T-cell (primary cell): Measurements from ENCODE around the gene CLCN2. TPM values are rescaled to one million over a fixed set of nuclear protein-coding genes. Genes with fewer than 3 reads are reported as not detected.
A peak's percentile ranks its signal among the peaks of the same experiment; 100 is the strongest.

Experiments used
- ATAC-seq, 4 experiments: fragments of 200-7000 bp in 3 of 4; fragments of 150-1000 bp in 1 of 4; cut with Tn5 transposase; replicated peaks in 1 of 4; 1 replicate in 3 of 4; 2 replicates in 1 of 4; pipeline ENCODE4 v1.10.0; 2021; ENCODE audit warnings: moderate library complexity in 3 of 4, mild to moderate bottlenecking in 2 of 4, moderate number of reproducible peaks in 1 of 4
- CTCF ChIA-PET, 2 donors: fragments of 300-600 bp; sonication (Branson Sonifier 250); formaldehyde crosslinking; loops; one replicate each; lab custom pipeline; 2022; ENCODE audit warnings: antibody characterized with exemption in 2 of 2; lab: Charles Lee
- POLR2A ChIA-PET, 2 donors: fragments of 300-600 bp; sonication (Branson Sonifier 250); formaldehyde crosslinking; loops; one replicate each; lab custom pipeline; 2022; ENCODE audit warnings: antibody characterized with exemption in 2 of 2; lab: Charles Lee
- DNase-seq, 35 experiments: peaks; one replicate each; pipeline versions ENCODE4 v3.0.0 to v3.0.0-alpha.2; 2013 to 2023
- H3K27ac ChIP-seq: one replicate; pipeline ENCODE4 v1.5.1; 2013; ENCODE audit warnings: low read length
- H3K27me3 ChIP-seq, 2 experiments: replicated peaks in 1 of 2; 1 replicate in 1 of 2; 2 replicates in 1 of 2; pipeline versions ENCODE4 v1.6.1 to v1.7.0; 2013; ENCODE audit warnings: low read length in 1 of 2, mixed read lengths in 1 of 2; ENCODE audit not compliant: control insufficient read depth in 2 of 2, insufficient read depth in 2 of 2; ENCODE audit errors: extremely low read depth in 1 of 2
- H3K36me3 ChIP-seq, 2 donors: 1 replicate in 1 of 2; 2 replicates in 1 of 2; pipeline versions ENCODE4 v1.6.1 to v1.7.0; 2013; ENCODE audit warnings: low read length in 1 of 2; ENCODE audit not compliant: control insufficient read depth in 2 of 2, insufficient read depth in 1 of 2; ENCODE audit errors: extremely low read depth in 1 of 2
- H3K4me1 ChIP-seq, 2 experiments: 1 replicate in 1 of 2; 2 replicates in 1 of 2; pipeline versions ENCODE4 v1.6.1 to v1.7.0; 2013; ENCODE audit warnings: low read length in 2 of 2, mixed read lengths in 1 of 2; ENCODE audit not compliant: insufficient read depth in 2 of 2, control insufficient read depth in 1 of 2; ENCODE audit errors: extremely low read depth in 1 of 2
- H3K4me3 ChIP-seq, 2 donors: 1 replicate in 1 of 2; 2 replicates in 1 of 2; pipeline versions ENCODE4 v1.5.1 to v1.7.0; 2013; ENCODE audit warnings: mild to moderate bottlenecking in 2 of 2, low read length in 1 of 2, moderate library complexity in 1 of 2; ENCODE audit not compliant: control insufficient read depth in 1 of 2; ENCODE audit errors: extremely low read depth in 1 of 2
- H3K9me3 ChIP-seq: 2 replicates; pipeline ENCODE4 v1.7.0; 2013
- H3K27ac Mint-ChIP-seq, 2 donors: one replicate each; pipeline ENCODE4 v1.8.0; 2020 to 2021; ENCODE audit warnings: mild to moderate bottlenecking in 2 of 2, mixed read lengths in 2 of 2
- H3K27me3 Mint-ChIP-seq, 2 donors: one replicate each; pipeline ENCODE4 v1.8.0; 2021 to 2022; ENCODE audit warnings: mixed read lengths in 2 of 2
- H3K36me3 Mint-ChIP-seq: one replicate; pipeline ENCODE4 v1.8.0; 2021; ENCODE audit warnings: mixed read lengths
- H3K4me1 Mint-ChIP-seq, 3 donors: one replicate each; pipeline ENCODE4 v1.8.0; 2020 to 2022; ENCODE audit warnings: mixed read lengths in 3 of 3, mild to moderate bottlenecking in 1 of 3
- H3K4me3 Mint-ChIP-seq, 3 donors: one replicate each; pipeline ENCODE4 v1.8.0; 2020 to 2022; ENCODE audit warnings: mild to moderate bottlenecking in 3 of 3, mixed read lengths in 3 of 3, moderate library complexity in 3 of 3
- H3K9me3 Mint-ChIP-seq, 3 donors: one replicate each; pipeline ENCODE4 v1.8.0; 2020 to 2022; ENCODE audit warnings: mixed read lengths in 3 of 3
- WGBS: methylation state at CpG from one replicate; pipeline ENCODE4 v1.1.5; 2013; ENCODE audit warnings: missing lambda C conversion rate; ENCODE audit not compliant: insufficient coverage; 5-methylcytosine and 5-hydroxymethylcytosine counted together
- total RNA-seq, 35 experiments: library from RNA in 6 of 35; stranded (reverse) in 6 of 35; fragments of 120-200 nt in 1 of 35; gene quantifications; one replicate each; pipeline versions ENCODE4 v1.2.1 to v1.2.4 and lab custom pipeline; 2013 to 2026

The CLCN2 gene
- total RNA-seq, 5 donors from 2014 or later (not counting 1 experiment from before 2014, with no cell fraction given): 3.2 to 5.9 (median 4.6) TPM

DNA sequence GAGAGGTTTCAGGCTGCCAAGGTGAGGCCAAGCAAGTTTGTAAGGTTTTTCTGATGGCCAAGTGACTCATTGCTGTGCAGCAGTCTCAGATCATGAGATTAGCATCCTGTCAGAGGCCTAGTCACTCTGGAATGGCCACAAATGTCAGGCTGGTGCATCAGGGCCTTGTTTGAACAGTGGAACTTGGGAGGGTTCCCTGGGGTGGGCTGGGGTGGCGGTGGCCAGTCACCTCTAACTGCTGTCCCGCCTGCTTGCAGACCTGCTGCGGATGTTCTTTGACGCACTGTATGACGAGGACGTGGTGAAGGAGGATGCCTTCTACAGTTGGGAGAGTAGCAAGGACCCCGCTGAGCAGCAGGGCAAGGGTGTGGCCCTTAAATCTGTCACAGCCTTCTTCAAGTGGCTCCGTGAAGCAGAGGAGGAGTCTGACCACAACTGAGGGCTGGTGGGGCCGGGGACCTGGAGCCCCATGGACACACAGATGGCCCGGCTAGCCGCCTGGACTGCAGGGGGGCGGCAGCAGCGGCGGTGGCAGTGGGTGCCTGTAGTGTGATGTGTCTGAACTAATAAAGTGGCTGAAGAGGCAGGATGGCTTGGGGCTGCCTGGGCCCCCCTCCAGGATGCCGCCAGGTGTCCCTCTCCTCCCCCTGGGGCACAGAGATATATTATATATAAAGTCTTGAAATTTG lies 26.8 kb downstream of the CLCN2 start:
- Histone ChIP-seq H3K4me3 (no peak overlapping the region), H3K4me1 (peaks cover 6 to 36% of the 10 kb centered on the region in 2 experiments), H3K9me3 (no peaks in the 10 kb centered on the region), H3K27ac (peak overlapping the region; percentile 98), H3K27me3 (peaks cover 0 to 8% of the 10 kb centered on the region in 2 experiments), H3K36me3 (peaks cover 14 to 50% of the 10 kb centered on the region in 2 donors)
- peak in 9 of 35 experiments; percentile 12 to 45 (median 24) for DNase-seq
- peak in 3 of 4 experiments; percentile 43 to 52 (median 44) for ATAC-seq
- H3K9me3 Mint-ChIP-seq: no peaks in the 10 kb centered on the region
- H3K36me3 Mint-ChIP-seq: peaks cover 27% of the 10 kb centered on the region
- CTCF ChIA-PET: no interaction called here
- peak overlapping the region; percentile 44 to 76 for H3K27ac Mint-ChIP-seq
- peak overlapping the region; percentile 17 to 87 (median 49) for H3K4me3 Mint-ChIP-seq
- POLR2A ChIA-PET: no interaction called here
- peaks cover 46 to 53% (median 47%) of the 10 kb centered on the region in 3 donors for H3K4me1 Mint-ChIP-seq
- no peaks in the 10 kb centered on the region for H3K27me3 Mint-ChIP-seq
- 88% methylated on average over 12 of the region's 15 CpGs for WGBS

DNA sequence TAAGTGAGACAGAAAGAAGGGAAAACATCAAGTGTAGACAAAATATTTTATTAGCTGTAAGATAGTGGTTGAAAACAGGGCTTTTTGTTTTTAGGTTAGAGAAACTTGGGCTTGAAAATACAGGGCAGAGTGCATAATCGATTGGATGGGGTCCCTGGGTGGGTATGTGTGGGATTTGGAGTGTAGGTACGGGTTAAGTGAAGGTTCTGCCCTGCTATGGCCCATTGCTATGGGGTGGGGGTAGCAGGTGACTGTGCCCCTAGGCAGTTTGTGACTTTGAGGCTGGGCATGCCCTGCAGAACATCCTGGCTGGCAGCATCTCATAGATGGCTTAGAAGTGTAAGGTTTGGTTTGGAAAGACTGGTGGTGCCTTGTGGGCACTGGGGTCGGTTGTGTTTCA lies 27.7 kb downstream of the CLCN2 start:
- Mint-ChIP-seq H3K4me3 (peak overlapping the region in 1 of 3 donors; percentile 12), H3K27ac (peak overlapping the region; percentile 44 to 76), H3K36me3 (peaks cover 35% of the 10 kb centered on the region), H3K4me1 (peaks cover 44 to 53% (median 45%) of the 10 kb centered on the region in 3 donors), H3K9me3 (no peaks in the 10 kb centered on the region), H3K27me3 (no peaks in the 10 kb centered on the region)
- H3K4me3 ChIP-seq: no peak overlapping the region
- peaks cover 18 to 57% of the 10 kb centered on the region in 2 donors for H3K36me3 ChIP-seq
- H3K4me1 ChIP-seq: peaks cover 6 to 33% of the 10 kb centered on the region in 2 experiments
- no peak for DNase-seq
- ChIA-PET POLR2A (no interaction called here), CTCF (interaction anchor here in 1 of 2 donors (0.6 kb wide), 1 partner anchor 78 kb away, joined by 4 read pairs; no protein-coding TSS in a partner anchor)
- H3K9me3 ChIP-seq: no peaks in the 10 kb centered on the region
- ATAC-seq: no peak
- H3K27ac ChIP-seq: peak overlapping the region; percentile 98
- WGBS: 88% methylated on average over 2 of the region's 3 CpGs
- H3K27me3 ChIP-seq: peaks cover 0 to 6% of the 10 kb centered on the region in 2 experiments

- CTCF ChIA-PET: no interaction called here
- Histone ChIP-seq H3K4me3 (no peak overlapping the region), H3K27me3 (peaks cover 0 to 4% of the 10 kb centered on the region in 2 experiments), H3K4me1 (peaks cover 6 to 30% of the 10 kb centered on the region in 2 experiments), H3K9me3 (no peaks in the 10 kb centered on the region), H3K27ac (peak overlapping the region; percentile 6), H3K36me3 (peaks cover 23 to 62% of the 10 kb centered on the region in 2 donors)
- no peak overlapping the region for H3K4me3 Mint-ChIP-seq
- peaks cover 38% of the 10 kb centered on the region for H3K36me3 Mint-ChIP-seq
- 97% methylated on average over 6 of the region's 6 CpGs for WGBS
- peaks cover 43 to 51% (median 44%) of the 10 kb centered on the region in 3 donors for H3K4me1 Mint-ChIP-seq
- H3K27me3 Mint-ChIP-seq: no peaks in the 10 kb centered on the region
- ATAC-seq (no peak), DNase-seq (no peak)
- peak overlapping the region; percentile 44 to 76 for H3K27ac Mint-ChIP-seq
- POLR2A ChIA-PET: no interaction called here
- H3K9me3 Mint-ChIP-seq: no peaks in the 10 kb centered on the region
Observed at GRCh38 chr3:184333190-184333589, 28.2 kb downstream of the CLCN2 start.

DNA sequence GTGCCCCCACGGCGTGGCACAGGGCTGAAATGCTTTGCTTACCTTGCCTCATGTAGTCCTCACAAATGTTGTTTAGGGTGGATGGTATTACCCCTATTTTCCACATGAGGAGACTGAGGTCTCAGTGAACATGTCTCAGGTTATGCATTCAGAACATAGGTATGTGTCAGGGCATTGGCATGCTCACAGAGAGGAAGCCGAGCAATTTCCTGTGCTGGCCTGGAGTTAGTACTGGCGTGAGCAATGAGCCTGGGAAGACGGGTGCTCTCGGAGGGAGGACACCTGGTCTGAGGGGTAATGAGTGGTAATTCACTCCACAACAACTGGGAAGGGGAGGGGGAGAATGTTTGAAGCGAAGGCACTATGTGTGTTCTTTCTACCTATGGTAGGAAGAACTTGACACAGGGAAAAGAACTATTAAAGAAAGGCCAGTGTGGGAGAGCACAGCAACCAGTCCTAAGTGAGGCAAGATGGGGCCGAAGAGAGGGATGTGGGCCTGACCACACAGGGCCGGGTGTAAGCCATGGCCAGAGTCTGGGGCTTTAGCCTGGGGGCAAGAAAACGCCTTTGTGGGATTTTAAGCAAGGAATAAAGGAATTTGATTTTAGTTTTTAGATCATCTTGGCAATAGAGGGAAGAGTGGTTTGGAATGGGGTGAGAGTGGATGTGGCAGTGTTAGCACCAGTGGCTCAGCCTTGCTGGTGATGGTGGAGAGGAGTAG lies 28.9 kb downstream of the CLCN2 start:
- ChIA-PET CTCF (no interaction called here), POLR2A (no interaction called here)
- peaks cover 29 to 67% of the 10 kb centered on the region in 2 donors for H3K36me3 ChIP-seq
- no peak for ATAC-seq
- H3K9me3 Mint-ChIP-seq: no peaks in the 10 kb centered on the region
- H3K4me1 ChIP-seq: peaks cover 6 to 25% of the 10 kb centered on the region in 2 experiments
- no peaks in the 10 kb centered on the region for H3K27me3 ChIP-seq
- no peak overlapping the region for H3K27ac ChIP-seq
- H3K36me3 Mint-ChIP-seq: peaks cover 44% of the 10 kb centered on the region
- no peak for DNase-seq
- H3K4me3 ChIP-seq: no peak overlapping the region
- H3K27ac Mint-ChIP-seq: peak overlapping the region in 1 of 2 donors; percentile 76
- no peaks in the 10 kb centered on the region for H3K9me3 ChIP-seq
- peaks cover 37 to 44% (median 38%) of the 10 kb centered on the region in 3 donors for H3K4me1 Mint-ChIP-seq
- 91% methylated on average over 6 of the region's 10 CpGs for WGBS
- no peaks in the 10 kb centered on the region for H3K27me3 Mint-ChIP-seq
- H3K4me3 Mint-ChIP-seq: no peak overlapping the region

- Mint-ChIP-seq H3K4me1 (peaks cover 5 to 12% (median 7%) of the 10 kb centered on the region in 3 donors), H3K4me3 (no peak overlapping the region), H3K36me3 (peaks cover 68% of the 10 kb centered on the region), H3K9me3 (no peaks in the 10 kb centered on the region), H3K27me3 (no peaks in the 10 kb centered on the region), H3K27ac (peak overlapping the region; percentile 10 to 58)
- POLR2A ChIA-PET: no interaction called here
- no peaks in the 10 kb centered on the region for H3K9me3 ChIP-seq
- H3K27ac ChIP-seq: no peak overlapping the region
- ATAC-seq: no peak
- H3K4me1 ChIP-seq: no peaks in the 10 kb centered on the region
- H3K4me3 ChIP-seq: no peak overlapping the region
- CTCF ChIA-PET: no interaction called here
- H3K27me3 ChIP-seq: no peaks in the 10 kb centered on the region
- WGBS: 100% methylated on average over 2 of the region's 3 CpGs
- DNase-seq: no peak
- peaks cover 43 to 88% of the 10 kb centered on the region in 2 donors for H3K36me3 ChIP-seq
Observed at GRCh38 chr3:184328516-184328915, 32.9 kb downstream of the CLCN2 start.

DNA sequence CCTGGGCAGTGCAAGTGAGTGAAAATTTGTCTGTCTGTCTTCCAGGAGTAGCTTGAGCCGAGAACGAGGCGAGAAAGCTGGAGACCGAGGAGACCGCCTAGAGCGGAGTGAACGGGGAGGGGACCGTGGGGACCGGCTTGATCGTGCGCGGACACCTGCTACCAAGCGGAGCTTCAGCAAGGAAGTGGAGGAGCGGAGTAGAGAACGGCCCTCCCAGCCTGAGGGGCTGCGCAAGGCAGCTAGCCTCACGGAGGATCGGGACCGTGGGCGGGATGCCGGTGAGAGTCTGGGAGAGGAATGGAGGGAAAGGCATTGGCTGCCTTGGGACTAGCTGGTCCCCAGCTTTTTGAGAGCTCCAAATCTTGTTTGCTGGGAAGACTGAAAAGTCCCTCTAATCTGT lies 34.2 kb downstream of the CLCN2 start:
- Histone ChIP-seq H3K36me3 (peaks cover 49 to 89% of the 10 kb centered on the region in 2 donors), H3K27ac (no peak overlapping the region), H3K27me3 (no peaks in the 10 kb centered on the region), H3K4me3 (no peak overlapping the region), H3K9me3 (no peaks in the 10 kb centered on the region), H3K4me1 (no peaks in the 10 kb centered on the region)
- peaks cover 73% of the 10 kb centered on the region for H3K36me3 Mint-ChIP-seq
- H3K4me3 Mint-ChIP-seq: no peak overlapping the region
- H3K27me3 Mint-ChIP-seq: no peaks in the 10 kb centered on the region
- ChIA-PET POLR2A (interaction anchor here in 1 of 2 donors (0.6 kb wide), 1 partner anchor 62 kb away, joined by 3 read pairs; no protein-coding TSS in a partner anchor), CTCF (no interaction called here)
- 97% methylated on average over 18 of the region's 21 CpGs for WGBS
- H3K4me1 Mint-ChIP-seq: no peaks in the 10 kb centered on the region
- DNase-seq: no peak
- H3K9me3 Mint-ChIP-seq: no peaks in the 10 kb centered on the region
- H3K27ac Mint-ChIP-seq: no peak overlapping the region
- ATAC-seq: no peak
